HuH-7.5 (cell line): ENCODE data around the gene H3-3A.

Experiments used
- DNase-seq: peaks from one replicate; pipeline ENCODE4 v3.0.0; 2011; ENCODE audit warnings: low spot score

H3-3A gene

DNA sequence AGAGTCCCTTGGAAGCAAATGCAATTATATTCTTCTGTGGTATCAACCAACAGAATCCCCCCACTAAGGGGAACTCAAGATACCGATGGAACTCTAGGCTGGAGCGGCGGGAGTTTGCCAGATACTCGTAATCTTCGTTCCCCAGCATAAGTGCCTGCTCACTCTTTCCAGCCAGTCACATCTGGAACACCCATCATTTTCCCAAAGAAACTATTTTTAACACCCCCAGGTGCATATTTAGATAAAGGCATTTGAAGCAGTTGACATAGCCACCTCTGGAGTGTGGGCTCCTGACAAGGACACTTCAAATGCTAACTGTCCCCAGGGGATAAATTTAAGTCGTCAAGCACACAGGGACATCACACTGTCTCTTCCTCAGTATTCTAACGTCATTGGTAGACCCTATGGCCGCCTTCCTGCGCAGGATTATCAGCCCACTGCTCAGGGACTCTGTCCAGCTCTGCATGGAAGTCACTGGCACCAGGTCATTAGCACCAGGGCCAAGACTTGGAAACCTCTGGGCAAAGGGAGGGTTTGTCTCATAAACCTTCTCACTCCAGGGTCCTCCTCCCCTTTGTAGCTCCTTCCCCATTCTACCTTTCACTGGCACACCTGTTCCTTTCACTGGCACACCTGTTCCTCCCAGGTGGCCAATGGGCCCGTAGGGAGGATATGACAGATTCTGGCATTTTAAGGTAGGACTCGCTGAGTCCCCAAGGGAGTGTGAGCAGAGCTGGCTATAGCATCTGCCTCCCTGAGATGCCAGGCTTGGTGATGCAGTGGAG is 48.8 kb downstream of the H3-3A start:
- DNase-seq: no peak

DNA sequence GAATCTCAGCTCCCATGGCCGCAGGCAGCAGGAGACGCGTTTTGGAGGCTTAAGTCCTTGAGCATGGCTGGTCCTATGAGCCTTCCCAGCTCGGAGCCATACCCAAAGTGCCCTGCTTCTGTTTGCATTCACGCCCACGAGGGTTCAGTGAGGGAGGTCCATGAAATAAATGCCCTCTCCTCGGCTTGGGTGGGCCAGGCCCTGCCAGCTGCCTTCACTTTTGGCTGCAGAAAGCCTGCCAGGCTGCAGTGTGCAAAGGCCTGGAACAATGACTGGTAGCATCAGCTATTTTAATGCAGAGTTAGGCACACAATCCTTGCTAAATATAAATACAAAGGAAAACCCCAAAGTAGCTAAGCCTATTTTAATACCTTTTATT is 49.4 kb downstream of the H3-3A start:
- no peak for DNase-seq

DNA sequence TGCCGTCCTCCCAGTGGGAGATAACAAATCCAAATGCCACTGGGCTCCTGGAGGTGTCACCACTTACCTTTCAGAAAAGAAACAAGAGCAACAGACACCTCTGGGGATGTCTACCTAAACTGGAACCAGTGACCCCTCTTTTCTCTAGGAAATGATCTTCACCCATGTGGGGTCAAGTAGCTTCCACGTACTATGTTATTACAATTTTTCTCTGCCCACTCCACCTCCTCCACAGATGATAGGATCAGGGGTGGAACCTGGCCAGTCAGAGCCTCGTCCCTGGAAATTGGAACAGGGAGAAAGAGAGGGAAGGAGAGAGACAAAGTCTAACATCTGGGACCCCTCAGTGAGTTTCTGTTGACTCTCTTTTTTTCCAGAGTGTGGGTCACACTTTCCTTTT is 50.1 kb downstream of the H3-3A start:
- no peak for DNase-seq

DNA sequence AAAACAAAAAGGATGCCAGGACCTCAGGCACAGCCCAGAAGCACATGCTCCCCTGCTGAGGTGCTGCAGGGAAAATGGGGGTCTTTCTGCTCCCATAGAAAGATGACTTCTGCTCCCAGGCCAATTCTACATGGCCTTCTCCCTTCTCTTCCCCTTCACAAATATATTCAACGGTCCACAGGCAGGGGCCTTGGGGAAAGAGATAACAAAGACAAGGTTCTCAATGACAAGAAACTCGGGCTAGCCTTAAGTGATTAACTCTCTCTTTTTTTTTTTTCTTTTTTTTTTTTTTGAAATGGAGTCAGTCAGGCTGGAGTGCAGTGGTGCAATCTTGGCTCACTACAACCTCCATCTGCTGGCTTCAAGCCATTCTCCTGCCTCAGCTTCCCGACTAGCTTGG is 54.2 kb downstream of the H3-3A start:
- no peak for DNase-seq

DNA sequence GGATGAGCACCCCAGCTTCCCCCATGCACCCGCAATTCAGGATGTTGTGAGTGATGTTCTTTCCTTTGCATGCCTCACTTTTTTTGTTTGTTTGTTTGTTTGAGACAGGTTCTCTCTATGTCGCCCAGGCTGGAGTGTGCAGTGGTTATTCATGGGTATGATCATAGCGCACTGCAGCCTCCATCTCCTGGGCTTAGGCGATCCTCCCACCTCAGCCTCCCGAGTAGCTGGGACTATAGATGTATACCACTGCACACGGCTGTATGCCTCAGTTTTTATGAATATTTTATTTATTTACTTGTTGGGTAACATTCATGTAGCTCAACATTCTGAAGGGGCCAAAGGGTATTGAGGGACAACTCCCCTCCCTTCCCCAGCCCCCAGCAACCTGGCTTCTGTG is 54.8 kb downstream of the H3-3A start:
- DNase-seq: no peak

DNA sequence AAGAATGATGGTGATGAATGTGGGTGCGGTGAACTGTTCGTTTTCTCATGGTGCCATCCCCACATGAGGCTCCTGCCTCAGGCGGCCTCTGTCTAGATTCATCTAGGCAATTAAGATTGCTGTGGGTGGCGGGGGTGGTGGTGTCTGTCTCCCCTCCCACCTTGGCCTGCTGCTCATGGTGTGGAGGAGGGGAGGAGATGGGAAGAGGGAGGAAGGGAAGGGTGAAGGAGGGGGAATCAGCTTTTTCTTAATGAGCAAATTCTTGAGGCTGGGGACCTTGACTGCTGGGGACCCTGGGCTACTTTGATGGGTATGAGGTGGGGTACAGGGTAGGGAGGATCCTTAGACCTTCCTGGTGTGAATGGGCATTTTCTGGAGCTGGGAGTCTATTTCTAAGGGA is 55.8 kb downstream of the H3-3A start:
- DNase-seq: no peak

DNA sequence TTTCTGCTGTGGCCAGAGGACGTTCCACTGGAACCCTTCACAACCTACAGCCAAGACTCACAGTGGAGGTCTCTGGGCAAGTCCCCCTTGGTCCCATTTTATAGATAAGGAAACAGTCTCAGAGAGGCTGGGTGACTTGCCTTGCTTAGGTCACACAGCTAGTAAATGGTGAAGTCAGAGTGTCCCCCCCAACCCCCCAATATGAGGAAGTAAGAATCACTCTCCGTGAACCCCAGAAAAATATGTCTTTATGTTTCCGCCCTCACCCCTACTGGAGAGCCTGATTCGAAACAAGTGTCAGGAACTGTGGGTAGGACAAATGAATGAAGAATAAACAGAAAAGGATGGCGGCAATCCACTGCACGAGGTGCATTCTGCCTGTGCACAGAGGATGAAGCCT is 56.7 kb downstream of the H3-3A start:
- DNase-seq: no peak

DNA sequence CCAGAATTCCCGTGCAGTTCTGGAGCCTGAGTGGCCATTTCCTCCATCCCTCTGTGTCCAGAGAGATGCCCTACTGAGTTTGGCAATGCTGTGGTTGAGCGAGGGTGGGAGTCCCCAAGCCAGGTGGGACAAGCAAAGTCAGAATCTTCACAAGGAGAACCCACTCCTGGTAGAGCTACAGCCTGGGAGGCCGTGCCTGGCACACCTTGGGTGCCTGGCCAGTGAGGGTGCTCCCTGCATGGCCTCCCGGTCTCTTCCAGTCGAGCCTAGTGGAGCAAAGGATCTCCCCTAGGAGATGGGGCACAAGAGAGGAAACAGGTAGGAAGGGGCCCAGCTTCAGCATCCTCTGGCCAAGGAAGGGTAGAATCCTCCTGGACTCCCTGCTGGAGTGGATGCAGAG is 57.9 kb downstream of the H3-3A start:
- DNase-seq: no peak

DNA sequence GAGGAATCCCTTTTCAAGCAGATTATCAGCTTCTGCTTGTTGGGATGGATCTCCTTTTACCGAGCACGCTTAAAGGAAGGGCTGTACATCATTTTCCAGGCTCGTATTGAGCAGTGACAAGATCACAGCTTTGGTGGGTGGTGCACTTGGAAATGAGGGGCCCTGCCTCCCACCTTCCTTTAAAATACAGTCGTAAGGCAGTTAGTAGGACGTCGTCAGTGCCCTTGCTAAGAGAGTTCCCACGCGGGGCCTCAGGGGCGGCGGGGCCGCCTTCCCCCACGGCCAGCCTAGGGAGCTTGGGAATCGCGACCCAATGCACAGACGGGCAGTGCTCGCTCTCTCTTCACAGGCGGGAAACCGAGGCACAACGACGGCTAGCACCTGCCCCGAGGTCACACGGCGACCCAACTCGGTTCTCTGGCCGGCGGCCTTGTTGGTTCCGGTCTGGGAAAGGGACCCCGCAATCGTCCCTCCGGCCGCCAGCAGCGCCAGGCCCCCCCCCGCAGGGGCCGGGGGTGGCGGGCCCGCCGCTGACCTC is 58.6 kb downstream of the H3-3A start:
- no peak for DNase-seq
